Measurements from ENCODE around the gene RPRD1B. TPM values are rescaled to one million over a fixed set of nuclear protein-coding genes. Genes with fewer than 3 reads are reported as not detected.

RPRD1B gene
- total and polyA plus RNA-seq, 3 donors from 2014 or later, result 30.4 to 50.5 (median 41.9) TPM

- 49 to 57% methylated on average over 3 of the region's 3 CpGs for WGBS, 2 donors
These were observed 83.0 kb downstream of the RPRD1B start for GRCh38 chr20:38116409-38117165.

GRCh38 chr20:38117205-38117604 lies 83.7 kb downstream of the RPRD1B start:
- Histone ChIP-seq H3K36me3 (ENCODE audit: low read depth, missing control alignments) (no peaks in the 10 kb centered on the region), H3K4me3 (no peak overlapping the region), H3K4me1 (no peaks in the 10 kb centered on the region), H3K9me3 (no peaks in the 10 kb centered on the region), H3K27ac (no peak overlapping the region), H3K27me3 (no peaks in the 10 kb centered on the region)
- intact Hi-C loops (cut with DNase I; ENCODE audit: low total_unique reads), result no loop called here
- WGBS, 2 donors, result 89 to 96% methylated on average over 2 of the region's 2 CpGs
- no peak for TF ChIP-seq CTCF (IDR thresholded peaks at IDR 0.05)
- no peak for TF ChIP-seq POLR2A (IDR thresholded peaks at IDR 0.05)
- DNase-seq, result no peak

More at GRCh38 chr20:38116409-38117165, 83.0 kb downstream of the RPRD1B start:
- DNase-seq, result no peak
- no peaks in the 10 kb centered on the region for H3K9me3 ChIP-seq
- no peaks in the 10 kb centered on the region for H3K27me3 ChIP-seq
- no peak overlapping the region for H3K4me3 ChIP-seq
- H3K27ac ChIP-seq, result no peak overlapping the region
- TF ChIP-seq CTCF (IDR thresholded peaks at IDR 0.05) (no peak), POLR2A (IDR thresholded peaks at IDR 0.05) (no peak)
- intact Hi-C loops (cut with DNase I; ENCODE audit: low total_unique reads), result no loop called here
- no peaks in the 10 kb centered on the region for H3K4me1 ChIP-seq
- H3K36me3 ChIP-seq (ENCODE audit: low read depth, missing control alignments), result no peaks in the 10 kb centered on the region

- no peak overlapping the region for H3K4me3 ChIP-seq
- 75 to 81% methylated on average over 3 of the region's 3 CpGs for WGBS, 2 donors
- no peak for DNase-seq
- H3K9me3 ChIP-seq, result no peaks in the 10 kb centered on the region
- TF ChIP-seq POLR2A (IDR thresholded peaks at IDR 0.05), result no peak
- TF ChIP-seq CTCF (IDR thresholded peaks at IDR 0.05), result no peak
- H3K4me1 ChIP-seq, result peaks cover under 1% of the 10 kb centered on the region
- intact Hi-C loops (cut with DNase I; ENCODE audit: low total_unique reads), result no loop called here
- no peaks in the 10 kb centered on the region for H3K36me3 ChIP-seq (ENCODE audit: low read depth, missing control alignments)
- no peaks in the 10 kb centered on the region for H3K27me3 ChIP-seq
- no peak overlapping the region for H3K27ac ChIP-seq
These were observed 84.1 kb downstream of the RPRD1B start for GRCh38 chr20:38117635-38118034.

GRCh38 chr20:38119446-38119845 lies 85.9 kb downstream of the RPRD1B start:
- H3K4me1 ChIP-seq, result peaks cover 8% of the 10 kb centered on the region
- H3K9me3 ChIP-seq, result no peaks in the 10 kb centered on the region
- no peak overlapping the region for H3K4me3 ChIP-seq
- 67 to 72% methylated on average over 6 of the region's 6 CpGs for WGBS, 2 donors
- intact Hi-C loops (cut with DNase I; ENCODE audit: low total_unique reads), result no loop called here
- no peak overlapping the region for H3K27ac ChIP-seq
- DNase-seq, result peak; percentile 11
- no peaks in the 10 kb centered on the region for H3K36me3 ChIP-seq (ENCODE audit: low read depth, missing control alignments)
- H3K27me3 ChIP-seq, result no peaks in the 10 kb centered on the region
- no peak for TF ChIP-seq CTCF (IDR thresholded peaks at IDR 0.05)
- no peak for TF ChIP-seq POLR2A (IDR thresholded peaks at IDR 0.05)

- Histone ChIP-seq H3K27me3 (no peaks in the 10 kb centered on the region), H3K36me3 (ENCODE audit: low read depth, missing control alignments) (no peaks in the 10 kb centered on the region), H3K4me1 (peaks cover 13% of the 10 kb centered on the region), H3K27ac (no peak overlapping the region), H3K9me3 (no peaks in the 10 kb centered on the region), H3K4me3 (no peak overlapping the region)
- WGBS, 2 donors, result 92 to 96% methylated on average over 4 of the region's 4 CpGs
- intact Hi-C loops (cut with DNase I; ENCODE audit: low total_unique reads), result no loop called here
- no peak for DNase-seq
- TF ChIP-seq CTCF (IDR thresholded peaks at IDR 0.05) (no peak), POLR2A (IDR thresholded peaks at IDR 0.05) (no peak)
These were observed 87.1 kb downstream of the RPRD1B start for GRCh38 chr20:38120625-38120988.
